Dermis blood vessel endothelial cell (primary cell): ENCODE results near the gene DRD5. TPM values are rescaled to one million over a fixed set of nuclear protein-coding genes. Genes with fewer than 3 reads are reported as not detected.

Source experiments
- DNase-seq: peaks from one replicate; pipeline ENCODE4 v3.0.0; 2010
- total RNA-seq: library from RNA; depleted of rRNA; stranded (reverse); fragments of >200 nt; gene quantifications from 2 replicates; pipeline ENCODE4 v1.2.3, GENCODE V29; 2014

The DRD5 gene
- total RNA-seq, 1 donor from 2014 or later = not detected

- DNase-seq = no peak
These were observed 38.9 kb downstream of the DRD5 start for GRCh38 chr4:9820343-9820742.

GRCh38 chr4:9825049-9825448, 43.6 kb downstream of the DRD5 start:
- no peak for DNase-seq

- DNase-seq = no peak
These were observed 45.1 kb downstream of the DRD5 start for GRCh38 chr4:9826551-9826950.

- no peak for DNase-seq
These were observed 51.2 kb downstream of the DRD5 start for GRCh38 chr4:9832640-9833039.

GRCh38 chr4:9833421-9833820, 52.0 kb downstream of the DRD5 start:
- DNase-seq = no peak

Other genes starting within 250 kb of the DRD5 start
- 0.74 and 2.9 TPM in 2 replicates for gene SLC2A9, start 239.9 kb downstream of the DRD5 start, total RNA-seq